Measurements from ENCODE around the gene ISLR.

DNA sequence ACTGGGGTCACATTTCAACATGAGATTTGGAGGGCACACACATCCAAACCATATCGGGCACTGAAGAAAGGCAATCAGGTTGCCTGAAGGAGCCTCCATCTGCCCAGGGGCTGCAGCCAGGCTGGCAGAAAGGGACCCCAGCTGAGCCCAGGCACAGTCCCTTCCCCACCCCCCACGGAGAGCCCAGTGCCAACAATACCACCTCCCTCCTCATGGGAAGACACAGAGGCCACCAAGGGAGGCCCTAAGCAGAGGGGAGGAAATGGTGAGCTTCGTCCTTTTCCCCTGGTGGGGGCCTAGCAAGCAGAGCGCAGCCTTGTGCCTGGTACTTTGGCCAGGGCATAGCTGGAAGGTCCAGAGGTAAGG lies 32.1 kb downstream of the ISLR start:
- TF ChIP-seq CTCF (conservative IDR thresholded peaks at IDR 0.05 in 1 of 2, IDR thresholded peaks at IDR 0.05 in 1 of 2; ENCODE audit: low read depth in 1 of 2, low read length in 2 of 2) (no peak), EZH2 (IDR thresholded peaks at IDR 0.05; ENCODE audit: low read length, missing control alignments) (no peak)

All from fibroblast of lung (primary cell).